ENCODE data around the gene SULT2B1. TPM values are rescaled to one million over a fixed set of nuclear protein-coding genes. Genes with fewer than 3 reads are reported as not detected.

The SULT2B1 gene
- total RNA-seq, 1 donor from 2014 or later = 1.6 TPM

GRCh38 chr19:48609571-48610108 is 57.7 kb downstream of the SULT2B1 start:
- no peak overlapping the region for H3K27ac ChIP-seq
- Mint-ChIP-seq H3K4me3 (no peak overlapping the region), H3K9me3 (no peaks in the 10 kb centered on the region), H3K36me3 (no peaks in the 10 kb centered on the region), H3K27ac (no peak overlapping the region), H3K4me1 (peaks cover 9% of the 10 kb centered on the region), H3K27me3 (ENCODE audit: insufficient read depth, low read depth) (peaks cover 2% of the 10 kb centered on the region)
- no peak overlapping the region for H2AFZ ChIP-seq (replicated peaks)
- no peak overlapping the region for H3K4me3 ChIP-seq
- H3K9me3 ChIP-seq (ENCODE audit: low read depth) = no peaks in the 10 kb centered on the region
- no peaks in the 10 kb centered on the region for H3K79me2 ChIP-seq (ENCODE audit: low read depth)
- peaks cover 13% of the 10 kb centered on the region for H3K4me1 ChIP-seq
- H3K36me3 ChIP-seq = no peaks in the 10 kb centered on the region
- no peaks in the 10 kb centered on the region for H3K27me3 ChIP-seq
- TF ChIP-seq CTCF (IDR thresholded peaks at IDR 0.05) = no peak
- TF ChIP-seq EZH2 (IDR thresholded peaks at IDR 0.05) = no peak
- no peak for TF ChIP-seq EZH2phosphoT487 (IDR thresholded peaks at IDR 0.05)
- no peak overlapping the region for H3K9ac ChIP-seq
- no peak for DNase-seq (ENCODE audit: low spot score)
- H3K4me2 ChIP-seq = no peak overlapping the region
- peaks cover 11% of the 10 kb centered on the region for H3F3A ChIP-seq (ENCODE audit: low read depth)
- H4K20me1 ChIP-seq (ENCODE audit: low read depth) = peaks cover 5% of the 10 kb centered on the region

- Histone ChIP-seq H3K9me3 (ENCODE audit: low read depth) (no peaks in the 10 kb centered on the region), H3K79me2 (ENCODE audit: low read depth) (peaks cover 12% of the 10 kb centered on the region), H3K27ac (no peak overlapping the region), H3K4me1 (peaks cover 30% of the 10 kb centered on the region), H3K27me3 (no peaks in the 10 kb centered on the region), H2AFZ (replicated peaks) (no peak overlapping the region), H3K4me2 (no peak overlapping the region), H4K20me1 (ENCODE audit: low read depth) (peaks cover 27% of the 10 kb centered on the region), H3F3A (ENCODE audit: low read depth) (peaks cover 33% of the 10 kb centered on the region), H3K9ac (no peak overlapping the region), H3K4me3 (no peak overlapping the region), H3K36me3 (no peaks in the 10 kb centered on the region)
- Mint-ChIP-seq H3K27me3 (ENCODE audit: insufficient read depth, low read depth) (peaks cover 4% of the 10 kb centered on the region), H3K36me3 (peaks cover 8% of the 10 kb centered on the region), H3K9me3 (no peaks in the 10 kb centered on the region), H3K4me3 (no peak overlapping the region), H3K27ac (peak overlapping the region; percentile 29), H3K4me1 (peaks cover 16% of the 10 kb centered on the region)
- DNase-seq (ENCODE audit: low spot score) = no peak
- TF ChIP-seq EZH2 (IDR thresholded peaks at IDR 0.05) (no peak), EZH2phosphoT487 (IDR thresholded peaks at IDR 0.05) (no peak), CTCF (IDR thresholded peaks at IDR 0.05) (no peak)
These were observed 59.9 kb downstream of the SULT2B1 start for GRCh38 chr19:48611872-48612271.

- Mint-ChIP-seq H3K27me3 (ENCODE audit: insufficient read depth, low read depth) (peaks cover 4% of the 10 kb centered on the region), H3K4me1 (peaks cover 25% of the 10 kb centered on the region), H3K27ac (peak overlapping the region; percentile 95), H3K36me3 (peaks cover 11% of the 10 kb centered on the region), H3K9me3 (no peaks in the 10 kb centered on the region), H3K4me3 (peak overlapping the region; percentile 72)
- peaks cover 41% of the 10 kb centered on the region for H3K4me1 ChIP-seq
- H3K4me2 ChIP-seq = no peak overlapping the region
- no peak overlapping the region for H3K9ac ChIP-seq
- no peak for TF ChIP-seq CTCF (IDR thresholded peaks at IDR 0.05)
- TF ChIP-seq EZH2phosphoT487 (IDR thresholded peaks at IDR 0.05) = no peak
- TF ChIP-seq EZH2 (IDR thresholded peaks at IDR 0.05) = no peak
- peaks cover 47% of the 10 kb centered on the region for H3F3A ChIP-seq (ENCODE audit: low read depth)
- no peak for DNase-seq (ENCODE audit: low spot score)
- peaks cover 26% of the 10 kb centered on the region for H3K79me2 ChIP-seq (ENCODE audit: low read depth)
- peaks cover 41% of the 10 kb centered on the region for H4K20me1 ChIP-seq (ENCODE audit: low read depth)
- H2AFZ ChIP-seq (replicated peaks) = no peak overlapping the region
- no peak overlapping the region for H3K27ac ChIP-seq
- no peaks in the 10 kb centered on the region for H3K9me3 ChIP-seq (ENCODE audit: low read depth)
- H3K4me3 ChIP-seq = no peak overlapping the region
- no peaks in the 10 kb centered on the region for H3K36me3 ChIP-seq
- no peaks in the 10 kb centered on the region for H3K27me3 ChIP-seq
These were observed 61.3 kb downstream of the SULT2B1 start for GRCh38 chr19:48613024-48613851.
